GM12878 (cell line): ENCODE results near the gene ZSCAN25. TPM values are rescaled to one million over a fixed set of nuclear protein-coding genes. Genes with fewer than 3 reads are reported as not detected.

Source experiments
- ASH2L ChIP-seq: fragments of 300-600, 200-600 bp; sonication (generic); IDR thresholded peaks from 2 replicates; pipeline ENCODE4 v1.6.1; 2017; ENCODE audit warnings: low read depth, mild to moderate bottlenecking, borderline replicate concordance
- BCL11A ChIP-seq: IDR thresholded peaks from 2 replicates; pipeline ENCODE4 v1.6.1; 2011; ENCODE audit warnings: low read depth, low read length
- BHLHE40 ChIP-seq, 2 experiments: fragments of 450-650 bp in 1 of 2; IDR thresholded peaks; 2 replicates each; pipeline ENCODE4 v1.6.1; 2011 to 2017; ENCODE audit warnings: low read depth in 2 of 2, borderline replicate concordance in 1 of 2, improper control_type of control experiment in 1 of 2, low read length in 1 of 2, mild to moderate bottlenecking in 1 of 2
- BMI1 ChIP-seq: fragments of 450-650 bp; IDR thresholded peaks from 2 replicates; pipeline ENCODE4 v1.6.1; 2016; ENCODE audit warnings: mild to moderate bottlenecking, moderate library complexity, borderline replicate concordance
- CBX3 ChIP-seq: fragments of 200-600 bp; sonication (generic); IDR thresholded peaks from 2 replicates; pipeline ENCODE4 v1.6.1; 2016; ENCODE audit warnings: low read depth, borderline replicate concordance
- CHD2 ChIP-seq: IDR thresholded peaks from 2 replicates; pipeline ENCODE4 v1.6.1; 2011; ENCODE audit warnings: low read depth, low read length, improper control_type of control experiment, borderline replicate concordance
- EED ChIP-seq: sonication (generic); IDR thresholded peaks from 2 replicates; pipeline ENCODE4 v1.6.1; 2016; ENCODE audit warnings: antibody characterized with exemption, low read depth
- FOS ChIP-seq: IDR thresholded peaks from 3 replicates; pipeline ENCODE4 v1.6.1; 2011; ENCODE audit warnings: borderline replicate concordance; ENCODE audit not compliant: insufficient read length; ENCODE audit errors: extremely low read depth
- GABPA ChIP-seq: IDR thresholded peaks from 2 replicates; pipeline ENCODE4 v1.6.1; 2014; ENCODE audit warnings: antibody characterized with exemption, low read depth, mild to moderate bottlenecking, inconsistent platforms
- IKZF1 ChIP-seq: fragments of 450-650 bp; conservative IDR thresholded peaks from 2 replicates; pipeline ENCODE4 v1.6.1; 2017; ENCODE audit warnings: antibody characterized with exemption, mild to moderate bottlenecking
- MEF2B ChIP-seq: fragments of 450-650 bp; IDR thresholded peaks from 2 replicates; pipeline ENCODE4 v1.6.1; 2018; ENCODE audit warnings: mild to moderate bottlenecking, moderate library complexity; ENCODE audit not compliant: partially characterized antibody, poor library complexity, severe bottlenecking
- MYB ChIP-seq: fragments of 150-350 bp; IDR thresholded peaks from 2 replicates; pipeline ENCODE4 v1.6.1; 2014; ENCODE audit warnings: mild to moderate bottlenecking, low read depth, low read length, borderline replicate concordance
- NRF1 ChIP-seq: conservative IDR thresholded peaks from 2 replicates; pipeline ENCODE4 v1.6.1; 2011; ENCODE audit warnings: mild to moderate bottlenecking, low read depth, low read length, improper control_type of control experiment
- RAD51 ChIP-seq: fragments of 450-650 bp; IDR thresholded peaks from 2 replicates; pipeline ENCODE4 v1.6.1; 2016; ENCODE audit warnings: moderate library complexity, mild to moderate bottlenecking, inconsistent platforms
- SMAD1 ChIP-seq: fragments of 450-650 bp; IDR thresholded peaks from 2 replicates; pipeline ENCODE4 v1.6.1; 2018; ENCODE audit warnings: mild to moderate bottlenecking, low read depth; ENCODE audit not compliant: partially characterized antibody
- SRF ChIP-seq, 2 experiments: IDR thresholded peaks; 2 replicates each; pipeline ENCODE4 v1.6.1; 2011; ENCODE audit warnings: low read depth in 2 of 2, low read length in 2 of 2, mild to moderate bottlenecking in 1 of 2, moderate library complexity in 1 of 2
- STAT1 ChIP-seq: fragments of 450-650 bp; conservative IDR thresholded peaks from 2 replicates; pipeline ENCODE4 v1.6.1; 2014; ENCODE audit warnings: antibody characterized with exemption, mild to moderate bottlenecking
- TCF3 ChIP-seq: IDR thresholded peaks from 2 replicates; pipeline ENCODE4 v1.6.1; 2012; ENCODE audit warnings: low read depth, mild to moderate bottlenecking, low read length, borderline replicate concordance; ENCODE audit not compliant: insufficient read depth
- YBX1 ChIP-seq: fragments of 450-650 bp; IDR thresholded peaks from 2 replicates; pipeline ENCODE4 v1.6.1; 2016; ENCODE audit warnings: antibody characterized with exemption
- polyA plus RNA-seq, 11 experiments: library from polyadenylated mRNA; depleted of rRNA in 4 of 11; unstranded in 6 of 11; stranded (reverse) in 5 of 11; fragments of >200 nt; fragmentation: Nextera tagmentation in 4 of 11; fragmentation: Illumina TruSeq in 1 of 11; extraction: Ambion mirVana in 4 of 11; extraction: Trizol in 1 of 11; gene quantifications; 1 replicate in 1 of 11; 2 replicates in 10 of 11; pipeline versions ENCODE4 v1.2.1 to v1.2.3, GENCODE V29; 2011 to 2016; ENCODE audit warnings: inconsistent platforms in 2 of 11, missing spikeins in 2 of 11, low read depth in 1 of 11
- total RNA-seq, 4 experiments: library from RNA; depleted of rRNA in 3 of 4; stranded (reverse); fragments of >200 nt in 3 of 4; fragmentation: Illumina TruSeq in 1 of 4; extraction: Trizol in 1 of 4; gene quantifications; 2 replicates each; pipeline versions ENCODE4 v1.2.1 to v1.2.3, GENCODE V29; 2013 to 2021
- TF ChIP-seq, protein P1 (sequence below): fragments of 450-650 bp; IDR thresholded peaks from 2 replicates; pipeline ENCODE4 v1.6.1; 2017; ENCODE audit warnings: low read depth, mild to moderate bottlenecking, moderate library complexity
- TF ChIP-seq, protein P2 (sequence below): IDR thresholded peaks from 2 replicates; pipeline ENCODE4 v1.6.1; 2011; ENCODE audit warnings: low read depth, low read length, improper control_type of control experiment, borderline replicate concordance
- TF ChIP-seq, protein P3 (sequence below): fragments of 450-650 bp; IDR thresholded peaks from 2 replicates; pipeline ENCODE4 v1.6.1; 2017; ENCODE audit warnings: mild to moderate bottlenecking, moderate library complexity

The ZSCAN25 gene
- total and polyA plus RNA-seq, 10 of the 15 experiments (the other 5 are each of a cell fraction or from before 2014, with no cell fraction given) = 0.79 to 15.6 (median 9.6) TPM

DNA sequence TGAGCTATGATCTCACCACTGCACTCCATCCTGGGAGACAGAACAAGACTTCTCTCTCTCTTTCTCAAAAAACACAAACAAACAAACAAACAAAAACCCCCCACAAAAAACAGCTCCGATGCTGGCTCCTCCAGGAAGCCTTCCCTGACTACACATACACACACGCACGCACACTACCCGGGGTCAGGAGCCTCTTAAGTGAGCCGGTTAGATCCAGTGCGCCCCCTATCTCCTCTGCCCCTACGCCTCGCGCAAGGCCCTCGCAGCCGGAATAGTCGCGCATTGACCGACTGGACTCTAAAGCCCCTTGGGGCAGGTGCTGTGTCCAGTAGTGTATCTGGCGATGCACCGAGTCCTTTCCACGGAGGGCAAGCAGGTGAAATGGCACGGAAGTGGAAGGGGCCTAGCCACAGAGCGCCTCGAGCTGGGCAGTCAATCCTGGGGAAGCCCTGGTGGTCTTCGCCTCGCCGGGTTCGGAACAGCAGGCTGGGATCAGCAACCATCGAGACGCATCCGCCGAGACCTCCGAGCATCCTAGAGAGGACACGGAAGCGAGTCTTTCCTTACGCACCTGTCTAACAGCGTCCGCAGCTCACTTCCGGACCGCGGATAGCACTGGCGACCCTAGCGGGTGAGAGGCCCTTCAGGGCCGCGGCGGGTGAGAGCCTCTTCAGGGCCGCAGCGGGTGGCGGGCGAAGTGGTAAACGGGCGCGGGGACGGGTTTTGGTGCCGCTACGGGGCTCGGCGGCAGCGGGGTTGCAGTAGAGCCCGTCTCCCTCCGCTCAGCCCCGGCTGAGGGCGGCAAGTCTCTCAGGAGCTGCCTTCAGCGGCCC, at the start of gene ZSCAN25 (continued):
- TF ChIP-seq MEF2B = peak; percentile 33
- TF ChIP-seq NRF1 = no peak
- TF ChIP-seq CHD2 = no peak
- TF ChIP-seq SRF (IDR thresholded peaks at IDR 0.05; ENCODE audit: low read depth in 2 of 2, low read length in 2 of 2) = peak in 1 of 2 experiments; percentile 69; a peak in 1 of 4 replicates
- peak; percentile 72; the same call in 1 of the 2 replicates for TF ChIP-seq ASH2L
- TF ChIP-seq BMI1 = no peak
- TF ChIP-seq, protein P1, sequence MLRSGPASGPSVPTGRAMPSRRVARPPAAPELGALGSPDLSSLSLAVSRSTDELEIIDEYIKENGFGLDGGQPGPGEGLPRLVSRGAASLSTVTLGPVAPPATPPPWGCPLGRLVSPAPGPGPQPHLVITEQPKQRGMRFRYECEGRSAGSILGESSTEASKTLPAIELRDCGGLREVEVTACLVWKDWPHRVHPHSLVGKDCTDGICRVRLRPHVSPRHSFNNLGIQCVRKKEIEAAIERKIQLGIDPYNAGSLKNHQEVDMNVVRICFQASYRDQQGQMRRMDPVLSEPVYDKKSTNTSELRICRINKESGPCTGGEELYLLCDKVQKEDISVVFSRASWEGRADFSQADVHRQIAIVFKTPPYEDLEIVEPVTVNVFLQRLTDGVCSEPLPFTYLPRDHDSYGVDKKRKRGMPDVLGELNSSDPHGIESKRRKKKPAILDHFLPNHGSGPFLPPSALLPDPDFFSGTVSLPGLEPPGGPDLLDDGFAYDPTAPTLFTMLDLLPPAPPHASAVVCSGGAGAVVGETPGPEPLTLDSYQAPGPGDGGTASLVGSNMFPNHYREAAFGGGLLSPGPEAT = peak; percentile 72
- no peak for TF ChIP-seq CBX3
- peak; percentile 40 to 61; a peak in 1 of 4 replicates for TF ChIP-seq BHLHE40 (IDR thresholded peaks at IDR 0.05; ENCODE audit: borderline replicate concordance in 1 of 2, low read depth in 2 of 2, low read length in 1 of 2)
- TF ChIP-seq TCF3 = peak; percentile 69; the same call in 1 of the 2 replicates
- TF ChIP-seq, protein P2, sequence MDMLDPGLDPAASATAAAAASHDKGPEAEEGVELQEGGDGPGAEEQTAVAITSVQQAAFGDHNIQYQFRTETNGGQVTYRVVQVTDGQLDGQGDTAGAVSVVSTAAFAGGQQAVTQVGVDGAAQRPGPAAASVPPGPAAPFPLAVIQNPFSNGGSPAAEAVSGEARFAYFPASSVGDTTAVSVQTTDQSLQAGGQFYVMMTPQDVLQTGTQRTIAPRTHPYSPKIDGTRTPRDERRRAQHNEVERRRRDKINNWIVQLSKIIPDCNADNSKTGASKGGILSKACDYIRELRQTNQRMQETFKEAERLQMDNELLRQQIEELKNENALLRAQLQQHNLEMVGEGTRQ = no peak
- TF ChIP-seq STAT1 = peak; percentile 3; the same call in 1 of the 2 replicates
- TF ChIP-seq EED = peak; percentile 29; the same call in 1 of the 2 replicates
- no peak for TF ChIP-seq FOS
- TF ChIP-seq RAD51 = no peak
- TF ChIP-seq SMAD1 = no peak
- TF ChIP-seq GABPA = peak; percentile 97
- peak; percentile 92 for TF ChIP-seq IKZF1
- TF ChIP-seq BCL11A = no peak
- TF ChIP-seq MYB = no peak
- TF ChIP-seq YBX1 = no peak
- TF ChIP-seq, protein P3, sequence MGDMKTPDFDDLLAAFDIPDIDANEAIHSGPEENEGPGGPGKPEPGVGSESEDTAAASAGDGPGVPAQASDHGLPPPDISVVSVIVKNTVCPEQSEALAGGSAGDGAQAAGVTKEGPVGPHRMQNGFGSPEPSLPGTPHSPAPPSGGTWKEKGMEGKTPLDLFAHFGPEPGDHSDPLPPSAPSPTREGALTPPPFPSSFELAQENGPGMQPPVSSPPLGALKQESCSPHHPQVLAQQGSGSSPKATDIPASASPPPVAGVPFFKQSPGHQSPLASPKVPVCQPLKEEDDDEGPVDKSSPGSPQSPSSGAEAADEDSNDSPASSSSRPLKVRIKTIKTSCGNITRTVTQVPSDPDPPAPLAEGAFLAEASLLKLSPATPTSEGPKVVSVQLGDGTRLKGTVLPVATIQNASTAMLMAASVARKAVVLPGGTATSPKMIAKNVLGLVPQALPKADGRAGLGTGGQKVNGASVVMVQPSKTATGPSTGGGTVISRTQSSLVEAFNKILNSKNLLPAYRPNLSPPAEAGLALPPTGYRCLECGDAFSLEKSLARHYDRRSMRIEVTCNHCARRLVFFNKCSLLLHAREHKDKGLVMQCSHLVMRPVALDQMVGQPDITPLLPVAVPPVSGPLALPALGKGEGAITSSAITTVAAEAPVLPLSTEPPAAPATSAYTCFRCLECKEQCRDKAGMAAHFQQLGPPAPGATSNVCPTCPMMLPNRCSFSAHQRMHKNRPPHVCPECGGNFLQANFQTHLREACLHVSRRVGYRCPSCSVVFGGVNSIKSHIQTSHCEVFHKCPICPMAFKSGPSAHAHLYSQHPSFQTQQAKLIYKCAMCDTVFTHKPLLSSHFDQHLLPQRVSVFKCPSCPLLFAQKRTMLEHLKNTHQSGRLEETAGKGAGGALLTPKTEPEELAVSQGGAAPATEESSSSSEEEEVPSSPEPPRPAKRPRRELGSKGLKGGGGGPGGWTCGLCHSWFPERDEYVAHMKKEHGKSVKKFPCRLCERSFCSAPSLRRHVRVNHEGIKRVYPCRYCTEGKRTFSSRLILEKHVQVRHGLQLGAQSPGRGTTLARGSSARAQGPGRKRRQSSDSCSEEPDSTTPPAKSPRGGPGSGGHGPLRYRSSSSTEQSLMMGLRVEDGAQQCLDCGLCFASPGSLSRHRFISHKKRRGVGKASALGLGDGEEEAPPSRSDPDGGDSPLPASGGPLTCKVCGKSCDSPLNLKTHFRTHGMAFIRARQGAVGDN = no peak; the same call in 1 of the 2 replicates
